ELR (cell line): ENCODE data around the gene RNF34.
A peak's percentile ranks its signal among the peaks of the same experiment; 100 is the strongest.

Source experiments
- DNase-seq: peaks from one replicate; pipeline ENCODE4 v3.0.0-alpha.2; 2015; ENCODE audit warnings: low read depth

RNF34 gene

DNA sequence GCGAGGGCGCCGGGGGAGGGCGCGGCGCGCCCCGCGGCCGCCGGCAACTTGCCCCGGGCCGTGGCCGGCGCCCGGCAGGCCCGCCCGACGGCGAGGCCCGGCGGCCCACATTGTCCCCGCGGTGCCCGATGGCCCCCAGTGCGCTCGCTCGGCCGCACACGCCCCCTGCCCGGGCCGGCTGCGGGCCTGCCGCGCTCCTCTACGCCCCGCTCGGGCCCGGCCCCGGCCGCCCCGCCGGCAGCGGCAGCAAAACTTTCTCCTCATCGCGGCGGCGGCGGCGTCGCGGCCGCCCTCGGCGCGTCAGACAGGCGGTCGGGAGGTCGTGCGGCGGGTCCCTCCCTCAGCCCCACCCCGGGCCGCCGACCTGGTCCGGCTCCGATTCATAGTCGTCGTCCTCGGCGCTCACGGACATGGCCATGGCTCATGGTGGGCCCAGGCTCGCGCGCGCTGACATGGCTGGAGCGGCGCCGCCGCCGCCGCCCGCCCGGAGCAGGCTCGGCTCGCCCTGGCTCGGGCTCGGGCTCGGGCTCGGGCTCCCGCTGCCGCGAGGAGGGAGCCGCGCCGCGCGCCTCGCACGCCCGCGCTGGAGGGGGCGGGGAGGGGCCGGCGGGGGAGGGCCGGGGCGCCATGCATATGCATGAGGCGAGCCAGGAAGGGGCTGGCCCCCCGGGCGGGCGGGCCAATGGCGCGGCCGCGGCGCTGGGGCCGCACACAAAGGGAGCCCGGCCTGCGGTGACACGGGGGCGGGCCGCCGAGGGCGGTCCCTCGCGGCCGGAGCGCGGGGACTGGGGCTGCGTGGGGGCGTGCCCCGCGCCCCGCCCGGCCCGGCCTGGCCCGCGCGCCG, 67.1 kb downstream of the RNF34 start:
- DNase-seq = peak; percentile 91

GRCh38 chr12:121467638-121468498, 68.0 kb downstream of the RNF34 start:
- DNase-seq = peak; percentile 37

DNA sequence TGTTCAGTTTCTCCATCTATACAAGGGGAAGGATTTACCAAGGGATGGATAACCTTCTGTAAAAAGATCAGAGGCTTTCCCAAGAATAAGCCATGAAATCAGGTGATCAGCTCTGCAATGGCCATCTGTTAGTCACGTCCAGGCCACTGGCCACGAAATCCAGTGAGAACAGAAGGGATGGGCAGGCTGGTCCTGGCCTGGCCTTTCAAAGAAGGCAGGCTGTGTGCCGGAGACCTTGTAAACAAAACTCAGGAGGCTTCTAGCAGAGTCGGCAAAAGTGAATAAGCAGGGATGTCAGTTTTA, 68.5 kb downstream of the RNF34 start:
- no peak for DNase-seq

GRCh38 chr12:121470751-121471150, 70.8 kb downstream of the RNF34 start:
- DNase-seq = no peak

- no peak for DNase-seq
Observed at GRCh38 chr12:121472150-121472905, 72.4 kb downstream of the RNF34 start.
